ENCODE measurements around the gene PER3.

GRCh38 chr1:7884757-7885156, 100.7 kb downstream of the PER3 start:
- no peak for TF ChIP-seq POLR2A (IDR thresholded peaks at IDR 0.05)
- TF ChIP-seq, protein P1, sequence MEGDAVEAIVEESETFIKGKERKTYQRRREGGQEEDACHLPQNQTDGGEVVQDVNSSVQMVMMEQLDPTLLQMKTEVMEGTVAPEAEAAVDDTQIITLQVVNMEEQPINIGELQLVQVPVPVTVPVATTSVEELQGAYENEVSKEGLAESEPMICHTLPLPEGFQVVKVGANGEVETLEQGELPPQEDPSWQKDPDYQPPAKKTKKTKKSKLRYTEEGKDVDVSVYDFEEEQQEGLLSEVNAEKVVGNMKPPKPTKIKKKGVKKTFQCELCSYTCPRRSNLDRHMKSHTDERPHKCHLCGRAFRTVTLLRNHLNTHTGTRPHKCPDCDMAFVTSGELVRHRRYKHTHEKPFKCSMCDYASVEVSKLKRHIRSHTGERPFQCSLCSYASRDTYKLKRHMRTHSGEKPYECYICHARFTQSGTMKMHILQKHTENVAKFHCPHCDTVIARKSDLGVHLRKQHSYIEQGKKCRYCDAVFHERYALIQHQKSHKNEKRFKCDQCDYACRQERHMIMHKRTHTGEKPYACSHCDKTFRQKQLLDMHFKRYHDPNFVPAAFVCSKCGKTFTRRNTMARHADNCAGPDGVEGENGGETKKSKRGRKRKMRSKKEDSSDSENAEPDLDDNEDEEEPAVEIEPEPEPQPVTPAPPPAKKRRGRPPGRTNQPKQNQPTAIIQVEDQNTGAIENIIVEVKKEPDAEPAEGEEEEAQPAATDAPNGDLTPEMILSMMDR (IDR thresholded peaks at IDR 0.05), result no peak
